Uterus (tissue), 2 donors: ENCODE measurements around the gene CLSTN1.

Source experiments
- POLR2A ChIP-seq, 2 donors: fragments of 450-650 bp; IDR thresholded peaks; one replicate each; pipeline ENCODE4 v1.6.1; 2016; ENCODE audit warnings: antibody characterized with exemption in 2 of 2, mild to moderate bottlenecking in 1 of 2, moderate library complexity in 1 of 2
- TF ChIP-seq, protein P1 (sequence below), 4 experiments: fragments of 200-600 bp in 2 of 4; fragments of 450-650 bp in 2 of 4; sonication (generic) in 2 of 4; IDR thresholded peaks; one replicate each; pipeline ENCODE4 v1.5.1; 2016 to 2019; ENCODE audit warnings: antibody characterized with exemption in 4 of 4, mild to moderate bottlenecking in 2 of 4, moderate library complexity in 1 of 4

DNA sequence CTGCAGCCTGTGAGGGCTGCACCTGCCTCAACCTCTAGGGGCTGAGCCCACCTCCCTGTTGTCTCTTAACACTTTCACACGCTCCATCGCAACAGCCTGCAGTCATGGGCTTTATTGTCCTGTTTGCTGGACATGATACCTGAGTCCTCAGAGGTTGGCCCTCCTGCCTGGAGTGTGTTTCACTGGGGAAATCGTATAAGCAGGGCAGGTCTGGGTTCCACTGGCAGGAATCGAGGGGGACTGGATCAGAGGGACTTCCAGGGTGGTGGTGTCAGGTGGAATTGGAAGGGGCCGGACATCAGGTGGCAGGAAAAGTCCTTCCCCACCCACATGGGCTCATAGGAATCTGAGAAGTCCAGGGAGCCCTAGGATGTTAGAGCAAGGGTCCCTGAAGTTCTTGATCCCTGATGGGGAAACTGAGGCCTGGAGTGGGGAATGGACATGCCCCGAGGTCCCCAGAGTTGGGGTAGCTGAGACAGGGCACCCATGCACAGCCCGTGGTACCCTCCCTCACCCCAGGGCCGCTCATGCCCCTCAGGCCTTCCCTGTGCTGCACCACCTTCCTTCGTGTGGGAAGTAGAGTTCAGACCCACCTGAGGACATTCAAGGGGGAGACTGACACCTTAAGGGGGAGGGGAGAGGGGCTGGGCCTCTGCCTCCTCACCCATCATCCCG lies 105.6 kb downstream of the CLSTN1 start:
- TF ChIP-seq, protein P1, sequence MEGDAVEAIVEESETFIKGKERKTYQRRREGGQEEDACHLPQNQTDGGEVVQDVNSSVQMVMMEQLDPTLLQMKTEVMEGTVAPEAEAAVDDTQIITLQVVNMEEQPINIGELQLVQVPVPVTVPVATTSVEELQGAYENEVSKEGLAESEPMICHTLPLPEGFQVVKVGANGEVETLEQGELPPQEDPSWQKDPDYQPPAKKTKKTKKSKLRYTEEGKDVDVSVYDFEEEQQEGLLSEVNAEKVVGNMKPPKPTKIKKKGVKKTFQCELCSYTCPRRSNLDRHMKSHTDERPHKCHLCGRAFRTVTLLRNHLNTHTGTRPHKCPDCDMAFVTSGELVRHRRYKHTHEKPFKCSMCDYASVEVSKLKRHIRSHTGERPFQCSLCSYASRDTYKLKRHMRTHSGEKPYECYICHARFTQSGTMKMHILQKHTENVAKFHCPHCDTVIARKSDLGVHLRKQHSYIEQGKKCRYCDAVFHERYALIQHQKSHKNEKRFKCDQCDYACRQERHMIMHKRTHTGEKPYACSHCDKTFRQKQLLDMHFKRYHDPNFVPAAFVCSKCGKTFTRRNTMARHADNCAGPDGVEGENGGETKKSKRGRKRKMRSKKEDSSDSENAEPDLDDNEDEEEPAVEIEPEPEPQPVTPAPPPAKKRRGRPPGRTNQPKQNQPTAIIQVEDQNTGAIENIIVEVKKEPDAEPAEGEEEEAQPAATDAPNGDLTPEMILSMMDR (IDR thresholded peaks at IDR 0.05), result no peak
- no peak for TF ChIP-seq POLR2A (IDR thresholded peaks at IDR 0.05)
